Pons (tissue), 1 donor: ENCODE results near the gene ZBTB20.
"Not testable (repeated sequence)": the region's sequence is repeated elsewhere in the genome, so short reads cannot be mapped to it uniquely, and the experiment has no call there.

ENCODE experiments used
- DNase-seq: peaks from one replicate; pipeline ENCODE4 v3.0.0-alpha.2; 2016; ENCODE audit warnings: low spot score

The ZBTB20 gene

DNA sequence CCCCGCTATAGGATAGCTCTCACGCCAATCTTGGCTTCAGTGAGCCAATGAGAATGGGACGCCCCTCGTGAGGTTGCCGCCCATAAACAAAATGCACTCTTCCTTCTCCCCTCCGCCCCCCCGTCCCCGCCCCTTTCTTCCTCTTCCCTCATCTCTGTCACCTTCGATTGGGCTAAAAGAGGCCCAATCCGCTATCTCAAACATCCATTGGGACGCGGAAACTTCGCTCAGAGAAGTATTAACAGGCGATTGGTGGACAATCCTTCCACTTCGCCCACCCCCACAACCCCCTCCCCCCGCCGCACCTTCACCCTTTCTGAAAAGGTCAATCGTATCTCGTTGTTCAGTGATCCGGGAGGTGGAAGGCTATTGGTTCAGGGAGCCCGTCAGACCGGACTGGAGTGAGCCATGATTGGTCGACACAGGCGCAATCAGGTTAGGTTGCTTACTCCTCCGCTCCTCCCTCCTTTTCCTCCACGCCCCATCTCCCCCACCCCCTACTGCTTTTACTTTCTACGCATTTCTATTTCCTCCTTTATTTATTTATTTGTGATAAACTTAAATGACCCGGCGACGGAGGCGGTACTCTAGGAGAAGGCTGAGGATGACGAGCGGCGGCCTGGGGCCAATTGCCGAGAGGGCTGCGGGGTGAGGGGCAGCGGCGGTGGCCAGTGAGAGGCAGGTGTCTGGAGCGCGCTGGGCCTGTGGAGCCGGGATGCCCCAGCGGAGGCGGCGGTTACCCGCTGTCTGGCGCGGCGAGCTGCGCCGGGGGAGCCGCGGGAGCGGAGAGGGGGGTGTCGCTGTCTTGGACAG lies 447 bp upstream of the ZBTB20 start:
- DNase-seq, result peak; percentile 100

DNA sequence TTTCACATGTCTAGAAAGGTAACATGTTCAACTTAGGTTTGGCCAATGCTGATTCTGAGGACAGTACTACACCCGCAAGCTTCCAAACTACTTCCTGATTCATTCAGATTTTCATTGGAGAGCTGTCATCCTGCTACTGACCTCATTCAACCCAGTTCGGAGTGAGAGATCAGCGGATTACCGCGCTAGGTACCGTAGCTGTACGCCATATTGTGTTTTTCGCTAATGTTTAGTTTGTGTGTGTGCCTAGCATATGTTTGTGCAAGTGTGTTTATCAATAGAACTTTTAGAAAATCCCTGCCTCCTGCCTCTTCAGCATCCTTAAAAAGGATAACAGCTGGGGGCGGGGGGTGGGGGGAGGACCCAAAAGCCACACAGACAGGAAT lies 1.1 kb downstream of the ZBTB20 start:
- DNase-seq, result peak; percentile 77

DNA sequence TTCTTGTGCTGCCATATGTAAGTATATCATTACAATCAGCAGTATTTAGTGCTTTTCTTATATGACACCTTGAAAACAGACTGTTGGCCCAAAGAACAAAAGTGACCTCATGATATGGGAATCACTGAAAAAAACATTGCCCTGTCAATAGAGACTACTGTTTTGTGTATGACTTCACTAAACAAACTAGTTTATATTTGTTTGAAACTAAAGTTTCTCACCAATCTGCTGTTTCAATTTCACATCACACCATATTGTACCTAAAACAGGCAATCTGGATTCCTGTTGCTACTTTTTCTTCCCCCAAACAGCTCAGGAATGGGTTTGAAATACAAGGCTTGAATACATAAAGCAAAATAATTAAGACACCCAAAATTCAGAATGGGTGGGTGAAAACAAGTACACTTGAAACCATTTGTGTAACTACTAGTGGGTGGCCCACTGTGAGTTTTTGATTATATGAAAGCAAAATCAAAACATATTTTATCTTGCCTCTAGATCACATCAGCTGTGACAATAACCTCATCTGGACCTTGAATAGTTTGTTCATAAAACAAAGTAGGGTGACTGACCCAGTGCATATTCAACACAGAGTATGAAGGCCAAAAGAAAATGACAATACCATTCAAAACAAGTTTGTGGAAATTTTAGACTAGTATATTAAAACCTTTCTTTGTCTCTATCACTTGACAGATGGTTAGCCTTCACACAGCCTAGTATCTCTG lies 5.9 kb downstream of the ZBTB20 start:
- DNase-seq, result no peak

- no peak for DNase-seq
Observed at GRCh38 chr3:115139072-115139471, 8.0 kb downstream of the ZBTB20 start.

DNA sequence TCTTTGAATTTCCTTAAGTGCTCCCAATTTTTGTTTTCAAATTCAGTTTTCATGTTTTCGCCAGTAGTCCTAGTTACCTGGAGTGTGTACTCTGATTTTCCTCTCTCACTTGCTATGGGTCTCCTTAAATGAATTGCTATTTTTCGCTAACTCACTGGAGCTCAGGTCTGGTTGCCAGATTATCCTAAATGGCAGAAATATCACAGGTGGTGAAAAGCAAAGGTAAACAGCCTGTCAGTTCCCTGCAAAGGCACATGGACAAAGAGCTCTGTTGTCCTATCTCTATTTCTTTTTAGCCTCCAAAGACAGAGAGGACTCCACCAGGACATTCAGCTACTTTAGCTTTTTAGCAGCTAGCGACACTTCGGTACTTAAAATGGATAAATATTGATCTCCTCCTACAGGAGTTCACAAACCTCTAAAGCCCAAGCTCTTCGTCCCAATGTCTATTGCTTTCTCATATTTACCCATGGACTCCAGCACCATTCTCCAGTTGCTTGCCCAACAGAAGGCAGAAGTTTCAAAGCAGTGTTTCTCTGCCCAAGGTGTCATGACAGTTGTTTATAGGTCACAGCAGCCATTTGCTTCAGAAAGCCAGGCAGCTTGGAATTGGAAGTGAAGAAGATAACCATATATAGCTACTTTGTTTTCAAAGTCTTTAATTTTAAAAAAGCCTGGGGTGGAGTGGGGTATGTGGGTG lies 12.3 kb downstream of the ZBTB20 start:
- DNase-seq, result no peak

GRCh38 chr3:115127208-115127607 lies 19.9 kb downstream of the ZBTB20 start:
- DNase-seq, result no peak

GRCh38 chr3:115120597-115120996 lies 26.5 kb downstream of the ZBTB20 start:
- DNase-seq, result no peak

DNA sequence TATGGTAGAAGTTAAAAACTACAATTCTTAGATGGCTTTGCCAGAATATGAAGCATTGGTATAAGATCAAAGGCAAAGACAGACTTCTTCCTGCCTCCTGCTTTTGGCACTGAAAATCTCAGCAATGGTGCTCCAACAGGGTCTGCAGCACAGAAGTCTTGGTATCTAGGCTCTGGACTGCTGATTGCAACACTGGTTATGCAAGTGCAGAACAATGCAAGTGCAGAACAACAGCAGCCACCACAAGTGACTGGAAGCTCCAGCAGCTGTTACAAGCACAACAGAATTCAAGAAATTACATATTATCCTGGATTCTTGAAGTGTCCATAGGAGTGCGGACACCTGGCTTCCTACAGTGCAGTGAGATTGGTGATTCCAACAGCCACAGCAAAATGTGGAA lies 33.7 kb downstream of the ZBTB20 start:
- no peak for DNase-seq

DNA sequence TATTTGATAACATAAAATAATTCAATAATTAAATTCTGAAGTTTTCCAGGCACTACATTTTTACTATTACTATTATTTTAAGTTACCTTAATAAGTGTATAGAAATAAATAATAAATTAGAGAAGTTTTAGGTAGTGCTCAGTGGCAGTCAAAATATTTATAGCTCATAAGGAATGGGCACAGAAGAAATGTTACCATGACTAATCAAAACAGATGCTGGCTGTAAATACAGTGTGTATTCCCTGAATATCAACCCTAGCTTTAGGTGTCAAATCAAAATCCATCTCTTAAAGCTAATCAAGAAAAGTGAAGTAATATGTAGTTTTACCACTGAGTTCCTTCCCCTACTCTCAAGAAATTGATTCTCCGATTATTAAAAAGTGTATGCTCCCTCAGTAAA lies 35.5 kb downstream of the ZBTB20 start:
- DNase-seq, result no peak

DNA sequence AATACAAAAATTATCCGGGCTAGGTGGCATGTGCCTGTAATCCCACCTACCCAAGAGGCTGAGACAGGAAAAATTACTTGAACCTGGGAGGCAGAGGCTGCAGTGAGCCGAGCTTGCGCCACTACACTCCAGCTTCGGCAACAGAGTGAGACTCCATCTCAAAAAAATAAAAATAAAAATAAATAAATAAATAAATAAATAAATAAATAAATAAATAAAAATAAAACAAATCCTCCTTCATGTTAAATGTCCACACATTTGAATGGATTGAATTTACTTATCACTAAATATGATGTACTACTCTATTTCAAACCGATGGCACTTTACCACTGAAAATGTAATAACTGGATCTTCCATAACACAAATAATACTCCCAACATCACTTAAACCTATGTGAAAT lies 36.3 kb downstream of the ZBTB20 start:
- no peak for DNase-seq

GRCh38 chr3:115110066-115110465 lies 37.0 kb downstream of the ZBTB20 start:
- DNase-seq, result not testable (repeated sequence)

DNA sequence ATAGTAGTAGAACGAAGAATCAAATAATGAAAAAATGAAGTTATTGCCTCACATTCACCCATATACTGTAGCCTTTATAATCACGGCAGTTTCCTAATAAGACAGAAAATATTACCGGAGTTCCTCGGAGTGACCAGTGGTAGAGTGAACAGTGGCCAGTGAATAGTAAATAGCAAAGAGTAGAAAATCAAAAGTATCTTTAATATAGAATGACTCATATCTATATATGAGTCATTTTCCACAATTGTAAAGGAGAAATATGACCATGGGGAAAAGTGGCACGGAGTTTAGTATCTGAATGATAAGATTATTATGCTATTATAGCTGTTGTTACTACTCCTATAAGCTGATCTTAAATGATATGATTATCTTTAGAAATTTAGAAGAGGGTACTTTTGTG lies 38.5 kb downstream of the ZBTB20 start:
- no peak for DNase-seq

- no peak for DNase-seq
Observed at GRCh38 chr3:115102046-115102445, 45.0 kb downstream of the ZBTB20 start.

DNA sequence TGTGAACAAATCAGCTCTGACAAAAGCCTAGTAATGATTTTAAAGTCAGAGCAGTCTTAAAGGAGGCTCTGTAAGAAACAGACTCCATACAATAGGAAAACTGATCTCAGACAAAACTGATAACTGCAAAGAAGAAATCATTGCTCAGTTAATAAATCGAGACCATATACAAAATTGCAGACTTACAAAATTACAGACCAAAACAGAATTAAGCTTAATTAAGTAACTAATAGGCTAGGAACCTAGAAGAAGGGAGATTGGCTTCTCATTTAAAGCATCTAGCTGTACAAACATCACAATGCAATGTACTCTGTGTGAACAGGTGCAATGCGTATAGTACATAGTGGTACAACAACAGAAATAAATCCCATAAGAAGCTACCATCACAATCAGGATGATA lies 46.3 kb downstream of the ZBTB20 start:
- DNase-seq, result no peak

- peak; percentile 85 for DNase-seq
Observed at GRCh38 chr3:115099986-115100571, 47.0 kb downstream of the ZBTB20 start.

DNA sequence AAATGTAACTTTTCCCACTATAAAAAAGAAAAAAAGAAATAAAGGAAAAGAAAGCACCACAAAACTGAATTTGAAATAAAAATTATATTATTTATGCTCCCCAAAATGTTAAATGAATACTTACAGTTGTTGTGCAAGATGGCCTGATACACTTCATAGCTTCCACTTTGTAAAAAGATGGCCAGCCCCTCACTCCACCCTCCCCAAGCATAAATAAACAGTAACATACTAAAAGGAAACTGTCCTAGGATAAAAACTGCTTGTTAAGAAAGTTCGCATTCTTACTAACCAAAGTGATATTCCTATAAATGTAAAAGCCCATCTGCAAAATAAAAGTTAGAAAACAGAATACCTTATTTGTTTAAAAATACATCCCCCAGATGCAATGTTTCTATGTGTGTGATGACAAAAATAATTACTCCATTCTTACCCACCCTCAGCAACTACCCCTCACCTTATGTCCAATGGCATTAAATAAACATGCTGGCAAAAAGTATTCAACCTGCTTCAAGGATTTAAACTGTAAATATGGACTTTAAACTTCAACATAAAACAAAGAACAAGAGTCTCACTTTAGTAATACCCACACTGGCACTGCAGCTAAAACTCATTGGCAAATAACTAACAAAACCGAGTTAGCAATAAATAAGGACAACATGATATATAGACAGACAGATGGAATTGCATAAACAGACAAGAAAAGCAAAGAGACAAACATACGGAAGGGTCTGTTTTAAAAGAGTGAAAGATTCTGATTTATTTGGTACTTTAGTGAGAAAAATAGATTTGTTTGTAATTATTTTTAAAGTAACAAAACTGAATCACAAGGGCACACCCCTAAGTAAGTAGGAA lies 47.7 kb downstream of the ZBTB20 start:
- peak; percentile 64 for DNase-seq

DNA sequence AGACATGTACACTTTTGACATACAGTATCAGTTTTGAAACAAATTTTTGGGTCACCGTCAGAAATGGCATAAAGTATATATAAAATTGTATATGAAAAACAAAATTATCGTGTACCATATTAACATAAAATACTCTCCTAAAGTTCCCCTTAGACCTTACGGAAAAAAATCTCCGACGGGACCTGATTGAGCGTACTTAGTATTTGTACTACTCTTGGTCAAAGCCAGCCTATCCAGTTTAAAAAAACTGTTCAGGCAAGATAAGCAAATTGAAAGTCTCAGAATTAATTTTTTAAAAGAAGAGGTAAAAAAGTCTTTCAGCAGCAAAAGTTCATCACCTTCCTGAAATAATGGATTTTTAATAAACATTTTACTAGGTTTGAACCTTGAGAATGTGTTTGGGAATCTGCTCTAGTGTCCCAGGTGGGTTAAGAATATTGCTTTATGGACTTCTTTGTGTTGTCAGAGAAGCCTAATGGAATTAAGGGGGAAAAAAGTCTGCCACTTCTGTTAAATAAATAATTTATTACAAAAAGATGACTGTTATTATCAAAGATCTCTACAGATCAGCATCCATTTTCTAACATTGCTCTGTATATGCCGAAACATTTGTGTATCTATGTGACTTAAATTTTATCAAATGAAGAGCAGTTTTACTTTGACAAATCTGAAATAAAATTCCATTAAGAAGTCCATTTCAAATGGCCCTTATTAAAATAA lies 48.6 kb downstream of the ZBTB20 start:
- DNase-seq, result peak; percentile 35

GRCh38 chr3:115095236-115095635 lies 51.9 kb downstream of the ZBTB20 start:
- no peak for DNase-seq

- DNase-seq, result peak; percentile 98
Observed at GRCh38 chr3:115092220-115092791, 54.8 kb downstream of the ZBTB20 start.

- no peak for DNase-seq
Observed at GRCh38 chr3:115090712-115091111, 56.4 kb downstream of the ZBTB20 start.

DNA sequence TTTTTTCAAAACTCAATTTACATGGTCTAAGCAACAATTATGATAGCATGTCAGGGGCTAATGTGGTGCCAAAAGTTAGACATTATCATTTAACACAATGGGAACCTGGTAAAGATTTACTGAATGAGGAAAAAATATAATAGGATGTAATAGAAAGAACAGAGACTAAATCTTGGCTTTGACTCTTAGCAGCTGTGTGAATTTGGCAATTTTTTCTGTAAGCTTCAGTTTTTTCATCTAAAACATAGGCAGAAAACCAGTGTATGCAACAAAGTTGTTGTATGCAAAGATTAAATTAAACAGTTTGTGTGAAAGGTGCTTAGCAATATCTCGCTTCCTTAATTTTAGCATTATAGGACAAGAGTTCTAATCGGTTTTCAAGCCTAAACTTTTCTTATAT lies 57.6 kb downstream of the ZBTB20 start:
- no peak for DNase-seq
